HL-60 (cell line): ENCODE data around the gene SCMH1.

ENCODE experiments used
- CTCF ChIP-seq: IDR thresholded peaks from one replicate; pipeline ENCODE4 v1.5.1; 2011; ENCODE audit warnings: low read length, control low read depth, inconsistent platforms; ENCODE audit not compliant: insufficient read depth
- GABPA ChIP-seq: IDR thresholded peaks from 2 replicates; pipeline ENCODE4 v1.6.1; 2012; ENCODE audit warnings: low read depth
- POLR2AphosphoS5 ChIP-seq: IDR thresholded peaks from 2 replicates; pipeline ENCODE4 v1.6.1; 2012; ENCODE audit warnings: low read depth
- SPI1 ChIP-seq: IDR thresholded peaks from 2 replicates; pipeline ENCODE4 v1.6.1; 2012; ENCODE audit warnings: low read depth, mild to moderate bottlenecking, borderline replicate concordance
- TF ChIP-seq, protein P1 (sequence below): IDR thresholded peaks from 2 replicates; pipeline ENCODE4 v1.6.1; 2012; ENCODE audit warnings: low read depth; ENCODE audit not compliant: insufficient replicate concordance

GRCh38 chr1:41048540-41048939 lies 193.6 kb downstream of the SCMH1 start:
- TF ChIP-seq CTCF (no peak), POLR2AphosphoS5 (no peak), GABPA (no peak), SPI1 (no peak)
- TF ChIP-seq, protein P1, sequence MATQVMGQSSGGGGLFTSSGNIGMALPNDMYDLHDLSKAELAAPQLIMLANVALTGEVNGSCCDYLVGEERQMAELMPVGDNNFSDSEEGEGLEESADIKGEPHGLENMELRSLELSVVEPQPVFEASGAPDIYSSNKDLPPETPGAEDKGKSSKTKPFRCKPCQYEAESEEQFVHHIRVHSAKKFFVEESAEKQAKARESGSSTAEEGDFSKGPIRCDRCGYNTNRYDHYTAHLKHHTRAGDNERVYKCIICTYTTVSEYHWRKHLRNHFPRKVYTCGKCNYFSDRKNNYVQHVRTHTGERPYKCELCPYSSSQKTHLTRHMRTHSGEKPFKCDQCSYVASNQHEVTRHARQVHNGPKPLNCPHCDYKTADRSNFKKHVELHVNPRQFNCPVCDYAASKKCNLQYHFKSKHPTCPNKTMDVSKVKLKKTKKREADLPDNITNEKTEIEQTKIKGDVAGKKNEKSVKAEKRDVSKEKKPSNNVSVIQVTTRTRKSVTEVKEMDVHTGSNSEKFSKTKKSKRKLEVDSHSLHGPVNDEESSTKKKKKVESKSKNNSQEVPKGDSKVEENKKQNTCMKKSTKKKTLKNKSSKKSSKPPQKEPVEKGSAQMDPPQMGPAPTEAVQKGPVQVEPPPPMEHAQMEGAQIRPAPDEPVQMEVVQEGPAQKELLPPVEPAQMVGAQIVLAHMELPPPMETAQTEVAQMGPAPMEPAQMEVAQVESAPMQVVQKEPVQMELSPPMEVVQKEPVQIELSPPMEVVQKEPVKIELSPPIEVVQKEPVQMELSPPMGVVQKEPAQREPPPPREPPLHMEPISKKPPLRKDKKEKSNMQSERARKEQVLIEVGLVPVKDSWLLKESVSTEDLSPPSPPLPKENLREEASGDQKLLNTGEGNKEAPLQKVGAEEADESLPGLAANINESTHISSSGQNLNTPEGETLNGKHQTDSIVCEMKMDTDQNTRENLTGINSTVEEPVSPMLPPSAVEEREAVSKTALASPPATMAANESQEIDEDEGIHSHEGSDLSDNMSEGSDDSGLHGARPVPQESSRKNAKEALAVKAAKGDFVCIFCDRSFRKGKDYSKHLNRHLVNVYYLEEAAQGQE, result no peak
